T-cell (primary cell): ENCODE results near the gene ORC3. TPM values are rescaled to one million over a fixed set of nuclear protein-coding genes. Genes with fewer than 3 reads are reported as not detected.
"Not testable (repeated sequence)": the region's sequence is repeated elsewhere in the genome, so short reads cannot be mapped to it uniquely, and the experiment has no call there.

Experiments
- ATAC-seq, 4 experiments: fragments of 200-7000 bp in 3 of 4; fragments of 150-1000 bp in 1 of 4; cut with Tn5 transposase; replicated peaks in 1 of 4; 1 replicate in 3 of 4; 2 replicates in 1 of 4; pipeline ENCODE4 v1.10.0; 2021; ENCODE audit warnings: moderate library complexity in 3 of 4, mild to moderate bottlenecking in 2 of 4, moderate number of reproducible peaks in 1 of 4
- CTCF ChIA-PET, 2 donors: fragments of 300-600 bp; sonication (Branson Sonifier 250); formaldehyde crosslinking; loops; one replicate each; lab custom pipeline; 2022; ENCODE audit warnings: antibody characterized with exemption in 2 of 2; lab: Charles Lee
- POLR2A ChIA-PET, 2 donors: fragments of 300-600 bp; sonication (Branson Sonifier 250); formaldehyde crosslinking; loops; one replicate each; lab custom pipeline; 2022; ENCODE audit warnings: antibody characterized with exemption in 2 of 2; lab: Charles Lee
- DNase-seq, 35 experiments: peaks; one replicate each; pipeline versions ENCODE4 v3.0.0 to v3.0.0-alpha.2; 2013 to 2023
- H3K27ac ChIP-seq: one replicate; pipeline ENCODE4 v1.5.1; 2013; ENCODE audit warnings: low read length
- H3K27me3 ChIP-seq, 2 experiments: replicated peaks in 1 of 2; 1 replicate in 1 of 2; 2 replicates in 1 of 2; pipeline versions ENCODE4 v1.6.1 to v1.7.0; 2013; ENCODE audit warnings: low read length in 1 of 2, mixed read lengths in 1 of 2; ENCODE audit not compliant: control insufficient read depth in 2 of 2, insufficient read depth in 2 of 2; ENCODE audit errors: extremely low read depth in 1 of 2
- H3K36me3 ChIP-seq, 2 donors: 1 replicate in 1 of 2; 2 replicates in 1 of 2; pipeline versions ENCODE4 v1.6.1 to v1.7.0; 2013; ENCODE audit warnings: low read length in 1 of 2; ENCODE audit not compliant: control insufficient read depth in 2 of 2, insufficient read depth in 1 of 2; ENCODE audit errors: extremely low read depth in 1 of 2
- H3K4me1 ChIP-seq, 2 experiments: 1 replicate in 1 of 2; 2 replicates in 1 of 2; pipeline versions ENCODE4 v1.6.1 to v1.7.0; 2013; ENCODE audit warnings: low read length in 2 of 2, mixed read lengths in 1 of 2; ENCODE audit not compliant: insufficient read depth in 2 of 2, control insufficient read depth in 1 of 2; ENCODE audit errors: extremely low read depth in 1 of 2
- H3K4me3 ChIP-seq, 2 donors: 1 replicate in 1 of 2; 2 replicates in 1 of 2; pipeline versions ENCODE4 v1.5.1 to v1.7.0; 2013; ENCODE audit warnings: mild to moderate bottlenecking in 2 of 2, low read length in 1 of 2, moderate library complexity in 1 of 2; ENCODE audit not compliant: control insufficient read depth in 1 of 2; ENCODE audit errors: extremely low read depth in 1 of 2
- H3K9me3 ChIP-seq: 2 replicates; pipeline ENCODE4 v1.7.0; 2013
- H3K27ac Mint-ChIP-seq, 2 donors: one replicate each; pipeline ENCODE4 v1.8.0; 2020 to 2021; ENCODE audit warnings: mild to moderate bottlenecking in 2 of 2, mixed read lengths in 2 of 2
- H3K27me3 Mint-ChIP-seq, 2 donors: one replicate each; pipeline ENCODE4 v1.8.0; 2021 to 2022; ENCODE audit warnings: mixed read lengths in 2 of 2
- H3K36me3 Mint-ChIP-seq: one replicate; pipeline ENCODE4 v1.8.0; 2021; ENCODE audit warnings: mixed read lengths
- H3K4me1 Mint-ChIP-seq, 3 donors: one replicate each; pipeline ENCODE4 v1.8.0; 2020 to 2022; ENCODE audit warnings: mixed read lengths in 3 of 3, mild to moderate bottlenecking in 1 of 3
- H3K4me3 Mint-ChIP-seq, 3 donors: one replicate each; pipeline ENCODE4 v1.8.0; 2020 to 2022; ENCODE audit warnings: mild to moderate bottlenecking in 3 of 3, mixed read lengths in 3 of 3, moderate library complexity in 3 of 3
- H3K9me3 Mint-ChIP-seq, 3 donors: one replicate each; pipeline ENCODE4 v1.8.0; 2020 to 2022; ENCODE audit warnings: mixed read lengths in 3 of 3
- WGBS: methylation state at CpG from one replicate; pipeline ENCODE4 v1.1.5; 2013; ENCODE audit warnings: missing lambda C conversion rate; ENCODE audit not compliant: insufficient coverage; 5-methylcytosine and 5-hydroxymethylcytosine counted together
- total RNA-seq, 35 experiments: library from RNA in 6 of 35; stranded (reverse) in 6 of 35; fragments of 120-200 nt in 1 of 35; gene quantifications; one replicate each; pipeline versions ENCODE4 v1.2.1 to v1.2.4 and lab custom pipeline; 2013 to 2026

Gene ORC3
- total RNA-seq, 5 donors from 2014 or later (not counting 1 experiment from before 2014, with no cell fraction given), result 15.9 to 20.9 (median 20.4) TPM

GRCh38 chr6:87686636-87687205 lies 96.8 kb downstream of the ORC3 start:
- H3K9me3 ChIP-seq, H3K27ac Mint-ChIP-seq, DNase-seq, CTCF ChIA-PET, H3K36me3 ChIP-seq, H3K27ac ChIP-seq, H3K9me3 Mint-ChIP-seq, H3K27me3 ChIP-seq, H3K27me3 Mint-ChIP-seq, H3K4me3 Mint-ChIP-seq, ATAC-seq, H3K4me3 ChIP-seq: not testable (repeated sequence)
- peaks cover 72 to 91% (median 87%) of the 10 kb centered on the region in 3 donors for H3K4me1 Mint-ChIP-seq
- H3K36me3 Mint-ChIP-seq, result peaks cover 21% of the 10 kb centered on the region
- H3K4me1 ChIP-seq, result peaks cover 5 to 25% of the 10 kb centered on the region in 2 experiments
- POLR2A ChIA-PET, result interaction anchor here in 1 of 2 donors (0.6 kb wide), 2 partner anchors 9 to 31 kb away, joined by 3 to 4 read pairs; no protein-coding TSS in a partner anchor
- WGBS, result 87% methylated on average over 4 of the region's 11 CpGs

GRCh38 chr6:87687296-87687695 lies 97.4 kb downstream of the ORC3 start:
- no peaks in the 10 kb centered on the region for H3K27me3 ChIP-seq
- Mint-ChIP-seq H3K36me3 (peaks cover 19% of the 10 kb centered on the region), H3K9me3 (peaks cover 0 to 3% (median 0%) of the 10 kb centered on the region in 3 donors), H3K27ac (no peak overlapping the region), H3K4me3 (no peak overlapping the region), H3K4me1 (peaks cover 72 to 91% (median 88%) of the 10 kb centered on the region in 3 donors), H3K27me3 (no peaks in the 10 kb centered on the region)
- no peak for ATAC-seq
- H3K4me1 ChIP-seq, result peaks cover 5 to 27% of the 10 kb centered on the region in 2 experiments
- no peaks in the 10 kb centered on the region for H3K9me3 ChIP-seq
- no peak overlapping the region for H3K27ac ChIP-seq
- no peak overlapping the region for H3K4me3 ChIP-seq
- CTCF ChIA-PET, result interaction anchor here (0.6 to 0.9 kb wide), 5 partner anchors 10 to 1679 kb away, joined by 3 to 8 read pairs (median 5); no protein-coding TSS in a partner anchor
- peaks cover 0 to 4% of the 10 kb centered on the region in 2 donors for H3K36me3 ChIP-seq
- POLR2A ChIA-PET, result interaction anchor here (0.5 to 0.7 kb wide), 4 partner anchors 13 to 392 kb away, joined by 3 to 5 read pairs (median 4); no protein-coding TSS in a partner anchor
- DNase-seq, result no peak
- WGBS, result no CpG with 5 or more reads among the region's 3 CpGs

- H3K27me3 Mint-ChIP-seq, H3K4me3 ChIP-seq, DNase-seq, H3K9me3 ChIP-seq, H3K36me3 ChIP-seq, ATAC-seq, H3K27me3 ChIP-seq, H3K27ac ChIP-seq, H3K9me3 Mint-ChIP-seq, H3K4me3 Mint-ChIP-seq: not testable (repeated sequence)
- ChIA-PET POLR2A (interaction anchor here in 1 of 2 donors (0.7 kb wide), 1 partner anchor 392 kb away, joined by 5 read pairs; no protein-coding TSS in a partner anchor), CTCF (interaction anchor here (0.6 to 0.9 kb wide), 5 partner anchors 9 to 1678 kb away, joined by 3 to 8 read pairs (median 4); no protein-coding TSS in a partner anchor)
- H3K4me1 Mint-ChIP-seq, result peaks cover 70 to 92% (median 88%) of the 10 kb centered on the region in 3 donors
- H3K4me1 ChIP-seq, result peaks cover 5 to 28% of the 10 kb centered on the region in 2 experiments
- H3K27ac Mint-ChIP-seq, result peak overlapping the region in 1 of 2 donors; percentile 16
- H3K36me3 Mint-ChIP-seq, result peaks cover 16% of the 10 kb centered on the region
- WGBS, result no CpG with 5 or more reads among the region's 9 CpGs
These were observed 98.0 kb downstream of the ORC3 start for GRCh38 chr6:87687893-87688292.

GRCh38 chr6:87690441-87690840 lies 100.5 kb downstream of the ORC3 start:
- no CpG with 5 or more reads among the region's 3 CpGs for WGBS

GRCh38 chr6:87692086-87692485 lies 102.2 kb downstream of the ORC3 start:
- WGBS, result no CpG with 5 or more reads among the region's 2 CpGs
- ChIA-PET CTCF (no interaction called here), POLR2A (interaction anchor here in 1 of 2 donors (1.0 kb wide), 1 partner anchor 8 kb away, joined by 4 read pairs; no protein-coding TSS in a partner anchor)
- no peak overlapping the region for H3K27ac ChIP-seq
- Mint-ChIP-seq H3K27me3 (no peaks in the 10 kb centered on the region), H3K4me3 (no peak overlapping the region), H3K36me3 (peaks cover 7% of the 10 kb centered on the region), H3K4me1 (peaks cover 63 to 86% (median 84%) of the 10 kb centered on the region in 3 donors), H3K27ac (peak overlapping the region in 1 of 2 donors; percentile 52), H3K9me3 (no peaks in the 10 kb centered on the region)
- H3K36me3 ChIP-seq, result peaks cover 0 to 4% of the 10 kb centered on the region in 2 donors
- H3K9me3 ChIP-seq, result no peaks in the 10 kb centered on the region
- no peak overlapping the region for H3K4me3 ChIP-seq
- no peaks in the 10 kb centered on the region for H3K27me3 ChIP-seq
- ATAC-seq, result no peak
- no peak for DNase-seq
- peaks cover 13 to 43% of the 10 kb centered on the region in 2 experiments for H3K4me1 ChIP-seq

More at GRCh38 chr6:87690441-87690840, 100.5 kb downstream of the ORC3 start:
- Mint-ChIP-seq H3K4me3 (no peak overlapping the region), H3K36me3 (peaks cover 16% of the 10 kb centered on the region), H3K27ac (peak overlapping the region; percentile 40 to 44), H3K4me1 (peaks cover 68 to 89% (median 85%) of the 10 kb centered on the region in 3 donors), H3K9me3 (no peaks in the 10 kb centered on the region), H3K27me3 (no peaks in the 10 kb centered on the region)
- Histone ChIP-seq H3K4me3 (no peak overlapping the region), H3K27ac (no peak overlapping the region), H3K9me3 (no peaks in the 10 kb centered on the region), H3K4me1 (peaks cover 9 to 28% of the 10 kb centered on the region in 2 experiments), H3K36me3 (peaks cover 0 to 4% of the 10 kb centered on the region in 2 donors), H3K27me3 (no peaks in the 10 kb centered on the region)
- ChIA-PET POLR2A (interaction anchor here in 1 of 2 donors (0.7 kb wide), 1 partner anchor 46 kb away, joined by 4 read pairs; no protein-coding TSS in a partner anchor), CTCF (no interaction called here)
- ATAC-seq, result no peak
- DNase-seq, result no peak

GRCh38 chr6:87696817-87697216 lies 106.9 kb downstream of the ORC3 start:
- not testable (repeated sequence) for H3K27me3 ChIP-seq, H3K9me3 Mint-ChIP-seq, H3K27ac ChIP-seq, H3K9me3 ChIP-seq, DNase-seq, H3K36me3 Mint-ChIP-seq, H3K36me3 ChIP-seq, H3K27ac Mint-ChIP-seq, H3K27me3 Mint-ChIP-seq, H3K4me3 ChIP-seq, ATAC-seq
- peaks cover 75 to 80% (median 77%) of the 10 kb centered on the region in 3 donors for H3K4me1 Mint-ChIP-seq
- ChIA-PET CTCF (interaction anchor here (0.6 kb wide), 5 partner anchors 11 to 630 kb away, joined by 3 to 6 read pairs (median 5); no protein-coding TSS in a partner anchor), POLR2A (interaction anchor here (0.6 to 0.9 kb wide), 3 partner anchors 20 to 1410 kb away, joined by 3 to 7 read pairs (median 3); no protein-coding TSS in a partner anchor)
- WGBS, result 89% methylated on average over 5 of the region's 12 CpGs
- H3K4me3 Mint-ChIP-seq, result peak overlapping the region in 1 of 3 donors; percentile 83
- H3K4me1 ChIP-seq, result peaks cover 28 to 32% of the 10 kb centered on the region in 2 experiments
